ENCODE data around the gene TMEM74B.

Gene TMEM74B

DNA sequence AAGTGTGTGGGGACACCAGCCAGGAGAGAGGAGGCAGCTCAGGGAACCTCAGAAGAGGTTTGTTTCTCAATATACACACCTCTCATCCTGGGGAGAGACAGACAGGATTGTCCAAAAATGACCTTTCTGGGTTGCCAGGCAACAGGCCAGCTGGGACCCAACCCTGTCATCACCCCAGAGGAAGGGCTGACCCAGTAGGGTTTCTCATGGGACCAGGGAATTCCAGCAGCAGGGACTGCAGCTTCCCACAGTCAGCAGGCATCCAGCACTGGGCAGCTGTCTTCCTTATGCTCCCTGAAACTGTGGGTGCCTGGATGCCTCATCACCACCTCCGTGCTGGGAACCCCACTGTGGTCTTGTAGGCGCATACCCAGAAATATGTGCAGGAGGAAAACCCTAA, 19.8 kb upstream of the TMEM74B start:
- no peak for DNase-seq

DNA sequence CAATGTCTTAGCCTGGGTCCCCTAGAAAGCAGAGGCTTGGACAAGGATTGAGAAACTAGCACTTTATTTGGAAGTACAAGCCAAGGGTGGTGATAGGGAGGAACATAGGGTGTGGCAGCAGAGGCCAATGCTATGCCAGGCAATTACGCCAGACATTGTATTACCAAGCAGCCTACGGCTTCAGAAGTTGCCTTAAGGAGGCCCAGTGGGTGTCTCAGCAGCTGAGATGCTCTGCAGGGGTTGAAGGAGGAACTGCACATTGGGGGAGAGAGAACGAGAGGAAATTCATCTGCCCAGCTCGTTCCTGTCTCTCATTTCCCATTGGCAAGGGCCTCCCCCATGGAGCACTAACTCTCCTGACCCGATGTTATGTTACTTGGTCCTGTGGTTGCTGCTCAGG, 19.3 kb upstream of the TMEM74B start:
- no peak for DNase-seq

DNA sequence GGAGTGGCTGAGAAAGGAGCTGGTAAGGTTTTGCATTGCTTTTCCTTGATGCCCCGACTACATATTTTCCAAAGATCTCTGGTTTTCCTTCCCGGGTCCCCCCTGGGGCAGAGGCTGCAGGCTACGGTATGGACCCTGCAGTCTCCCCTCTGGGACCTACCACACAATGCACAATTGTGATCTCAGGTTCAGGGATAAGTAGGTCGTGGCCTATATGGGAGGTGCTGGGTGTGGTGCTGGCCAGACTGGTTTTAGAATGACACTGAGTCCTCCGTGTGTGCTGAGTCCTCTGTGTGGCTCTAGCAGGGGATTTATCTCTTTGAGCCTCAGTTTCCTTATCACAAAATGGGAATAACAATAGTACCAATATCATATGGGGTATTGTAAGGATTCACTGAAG, 18.8 kb upstream of the TMEM74B start:
- DNase-seq: no peak

DNA sequence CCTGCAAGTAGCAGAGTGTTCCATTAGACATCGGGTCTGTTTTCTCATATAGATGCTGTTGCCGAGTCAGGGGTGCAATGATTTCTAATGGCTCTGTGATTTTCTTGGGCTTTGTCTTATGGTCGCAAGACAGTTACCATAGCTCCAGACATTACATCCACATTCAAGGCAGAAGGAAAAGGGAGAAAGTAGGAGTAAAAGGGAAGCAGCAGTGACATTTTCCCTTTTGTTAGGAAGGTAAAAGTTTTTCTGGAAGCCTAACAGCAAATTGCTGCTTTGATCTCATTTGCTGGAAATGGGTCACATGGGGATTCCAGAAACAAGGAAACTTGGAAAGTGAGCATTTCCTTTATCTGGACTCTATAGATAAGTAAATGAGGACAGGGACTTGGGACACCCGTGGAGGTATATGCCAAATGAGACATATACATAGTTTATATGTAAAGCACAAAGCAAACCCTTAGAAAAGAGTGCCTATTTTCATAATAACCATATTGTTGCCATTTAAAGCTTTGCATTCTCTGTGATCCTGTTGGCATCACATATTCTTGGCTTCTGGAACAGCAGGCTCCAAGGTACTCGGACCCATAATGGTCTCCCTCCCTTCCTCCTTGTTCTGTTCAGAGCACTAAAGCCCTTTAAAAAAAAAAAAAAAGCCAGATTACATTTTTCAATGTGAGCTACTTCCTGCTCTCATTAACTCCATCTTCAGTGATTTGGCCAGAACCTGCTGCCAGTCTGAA, 18.2 kb upstream of the TMEM74B start, which contains the start of gene C20orf202:
C20orf202 (plus strand) TSS at position 693 of the 743 bp plus-strand sequence. CDS start 132 bp downstream, outside the sequence.
- no peak for DNase-seq

DNA sequence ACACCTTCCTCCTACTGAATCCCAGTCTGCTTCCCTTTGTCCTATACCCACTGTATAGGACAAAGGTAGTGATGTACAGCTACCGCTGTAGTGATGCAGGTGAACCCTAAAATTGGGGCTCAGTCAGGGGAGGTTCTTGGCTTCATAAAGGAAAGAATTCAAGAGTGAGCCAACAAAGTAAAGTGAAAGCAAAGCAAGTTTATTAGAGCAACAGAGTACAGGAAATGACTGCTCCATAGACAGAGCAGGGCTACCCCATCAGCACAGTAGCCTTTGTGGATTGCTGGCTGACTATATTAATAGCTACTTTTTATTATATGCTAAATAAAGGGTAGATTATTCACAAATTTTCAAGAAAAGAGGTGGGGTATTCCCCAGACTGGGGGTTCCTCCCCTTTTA, 15.2 kb upstream of the TMEM74B start:
- DNase-seq: no peak

DNA sequence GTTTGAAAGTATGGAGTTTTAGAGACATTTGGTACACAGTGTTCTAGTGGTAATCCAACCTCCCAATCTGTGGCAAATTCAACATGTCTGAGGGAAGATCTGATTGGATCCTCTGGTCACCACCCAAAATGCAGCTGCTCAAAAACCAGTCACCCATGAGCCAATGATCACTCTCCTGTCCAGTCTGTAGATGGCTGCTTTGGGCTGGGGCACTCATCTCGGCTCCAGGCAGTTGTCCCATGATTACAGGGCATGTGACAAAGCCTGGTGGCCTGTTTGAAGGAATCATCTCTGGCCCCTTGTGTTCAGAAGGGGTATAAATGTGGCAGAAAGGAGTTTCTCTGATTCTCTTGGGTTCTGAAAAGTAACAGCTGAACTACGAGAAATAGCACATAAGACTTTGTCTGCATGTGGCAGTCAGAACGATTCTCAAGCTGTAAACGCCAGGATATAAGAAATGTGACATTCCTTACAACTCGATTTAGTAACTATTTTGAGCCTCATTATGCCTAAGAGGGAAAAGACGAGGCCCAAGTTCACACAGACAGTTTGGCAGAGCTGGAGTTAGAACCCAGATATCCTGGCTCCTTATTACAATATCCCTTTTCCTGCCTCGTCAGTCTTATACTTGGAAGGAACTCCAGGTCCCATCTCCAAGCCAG, 14.6 kb upstream of the TMEM74B start:
- DNase-seq: no peak

DNA sequence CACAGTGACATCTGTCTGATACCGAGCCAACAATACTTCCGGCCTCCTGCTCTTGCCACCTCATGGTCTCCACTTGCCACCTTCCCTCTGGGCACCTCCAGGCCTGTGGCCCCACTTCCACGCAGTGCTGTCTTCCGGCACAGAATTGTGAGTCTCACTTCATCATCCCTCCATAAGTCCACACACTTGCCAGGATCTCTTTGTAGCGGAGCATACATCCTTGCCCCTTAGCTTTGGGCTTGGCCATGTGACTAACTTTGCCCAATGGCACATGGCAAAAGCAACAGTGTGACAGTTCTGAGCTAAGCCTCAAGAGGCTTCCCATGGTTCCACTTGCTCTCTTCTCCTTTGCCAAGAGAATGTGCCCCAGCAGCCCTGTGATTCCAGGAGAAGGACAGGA, 14.0 kb upstream of the TMEM74B start:
- DNase-seq: no peak

DNA sequence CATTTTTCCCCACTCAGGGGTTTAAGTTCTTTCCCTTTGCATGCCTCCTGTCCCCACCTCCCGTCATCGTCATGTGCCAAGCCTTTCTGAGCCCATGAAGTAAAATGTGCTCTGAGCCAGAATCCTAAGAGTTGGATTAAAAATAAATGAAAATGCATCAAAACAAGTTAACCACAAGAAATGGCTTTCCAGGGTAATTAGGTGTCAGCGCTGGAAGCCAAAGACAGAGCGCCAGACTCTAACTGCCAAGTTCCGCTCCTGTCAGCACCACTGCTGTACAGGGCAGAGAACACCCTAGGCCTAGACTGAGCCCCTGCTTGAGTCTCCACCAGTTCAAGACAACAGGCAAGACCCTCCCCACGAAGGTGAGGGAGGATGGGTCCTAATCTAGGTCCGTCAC, 13.0 kb upstream of the TMEM74B start:
- DNase-seq: no peak

DNA sequence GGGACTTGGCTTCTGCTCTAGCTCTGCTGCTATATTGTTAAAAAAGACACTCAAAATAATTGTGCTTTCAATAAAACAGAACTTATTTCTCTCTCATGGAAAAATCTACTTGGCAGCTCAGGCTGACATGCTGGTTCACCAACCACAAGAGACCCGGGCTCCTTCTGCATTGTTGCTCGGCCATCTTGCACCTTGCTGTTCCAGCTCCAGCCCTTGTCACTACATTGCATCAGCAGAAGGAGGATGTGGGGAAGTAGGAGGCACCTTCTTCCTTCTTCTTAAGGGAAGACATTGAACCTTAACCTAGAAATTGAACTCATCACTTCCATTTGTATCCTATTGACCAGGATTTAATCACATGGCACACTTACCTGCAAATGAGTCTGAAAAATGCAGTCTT, 11.9 kb upstream of the TMEM74B start:
- DNase-seq: no peak

DNA sequence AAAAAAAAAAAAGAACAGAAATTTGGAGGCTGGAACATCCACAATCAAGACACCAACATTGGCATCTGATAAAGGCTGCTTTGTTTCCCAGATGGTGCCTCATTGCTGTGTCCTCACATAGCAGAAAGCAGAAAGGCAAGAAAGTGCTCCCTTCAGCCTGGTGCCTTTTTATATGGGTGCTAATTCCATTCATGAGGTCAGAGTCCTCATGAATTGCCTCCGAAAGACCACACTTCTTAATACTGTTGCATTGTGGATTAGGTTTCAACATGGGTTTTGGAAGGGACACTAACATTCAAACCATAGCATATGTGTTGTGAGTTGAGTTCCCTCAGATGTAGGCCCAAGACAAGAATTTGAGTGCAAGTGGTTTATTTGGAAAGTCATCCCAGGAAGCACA, 10.4 kb upstream of the TMEM74B start:
- DNase-seq: no peak

DNA sequence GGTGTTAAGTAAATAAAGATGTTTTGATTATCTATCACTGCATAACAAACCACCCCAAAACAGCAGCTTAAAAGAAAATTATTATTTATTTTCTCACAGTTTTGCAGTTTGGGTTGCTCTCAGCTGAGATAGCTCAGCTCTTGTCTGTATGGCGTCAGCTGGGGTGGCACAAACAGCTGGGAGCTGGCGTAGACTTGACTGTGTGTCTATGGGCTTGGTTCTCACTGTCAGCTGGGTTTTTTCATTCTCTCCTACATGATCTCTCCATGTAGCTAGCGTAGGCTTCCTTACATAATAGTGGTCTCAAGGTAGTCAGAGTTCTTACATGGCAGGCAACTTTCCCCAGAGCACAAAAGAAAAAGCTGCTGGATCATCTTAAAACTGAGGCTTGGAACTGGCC, 6.5 kb upstream of the TMEM74B start:
- no peak for DNase-seq

DNA sequence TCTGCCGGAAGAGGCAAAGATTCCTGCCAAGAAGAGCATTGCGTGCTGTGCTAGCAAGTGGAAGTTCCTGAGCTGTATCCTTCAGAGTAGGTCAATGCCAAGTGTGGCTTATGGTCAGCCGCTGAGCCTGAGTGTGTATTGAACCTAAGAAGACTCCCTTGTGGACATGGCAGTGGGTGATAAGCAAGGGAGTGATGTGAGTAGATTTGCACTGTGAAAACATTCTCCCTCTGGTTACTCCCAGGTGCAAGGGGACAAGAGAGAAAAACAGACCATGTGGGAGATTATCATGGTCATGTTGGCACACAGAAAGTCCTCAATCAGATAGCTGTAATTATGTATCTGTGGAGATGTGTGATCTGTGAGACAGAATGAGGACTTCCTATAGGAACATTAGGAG, 6.1 kb upstream of the TMEM74B start:
- DNase-seq: no peak

DNA sequence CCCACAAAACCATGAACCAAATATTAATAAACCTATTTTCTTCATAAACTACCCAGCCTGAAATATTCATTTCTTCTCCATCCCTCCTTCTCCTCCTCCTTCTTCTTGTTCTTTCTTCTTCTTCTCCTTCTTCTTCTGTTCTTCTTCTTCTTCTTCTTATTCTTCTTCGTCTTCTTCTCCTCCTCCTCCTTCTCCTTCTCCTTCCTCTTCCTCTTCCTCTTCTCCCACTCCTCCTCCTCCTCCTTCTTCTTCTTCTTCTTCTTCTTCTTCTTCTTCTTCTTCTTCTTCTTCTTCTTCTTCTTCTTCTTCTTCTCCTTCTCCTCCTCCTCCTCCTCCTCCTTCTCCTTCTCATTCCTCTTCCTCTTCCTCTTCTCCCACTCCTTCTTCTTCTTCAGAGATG, 5.0 kb upstream of the TMEM74B start:
- no peak for DNase-seq

DNA sequence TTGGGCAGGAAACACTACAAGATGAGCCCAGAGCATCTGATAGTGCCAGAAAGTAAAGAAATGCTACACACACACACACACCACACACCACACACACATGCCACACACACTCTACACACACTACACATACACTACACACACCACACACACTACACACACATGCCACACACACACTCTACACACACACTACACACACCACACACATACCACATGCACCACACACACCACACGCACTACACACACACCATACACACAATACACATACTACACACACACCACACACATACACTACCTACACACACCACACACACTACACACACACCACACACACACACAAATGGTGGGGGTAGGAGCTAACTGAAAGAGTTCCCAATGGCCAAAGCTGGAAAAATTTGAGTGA, 3.6 kb upstream of the TMEM74B start:
- no peak for DNase-seq

DNA sequence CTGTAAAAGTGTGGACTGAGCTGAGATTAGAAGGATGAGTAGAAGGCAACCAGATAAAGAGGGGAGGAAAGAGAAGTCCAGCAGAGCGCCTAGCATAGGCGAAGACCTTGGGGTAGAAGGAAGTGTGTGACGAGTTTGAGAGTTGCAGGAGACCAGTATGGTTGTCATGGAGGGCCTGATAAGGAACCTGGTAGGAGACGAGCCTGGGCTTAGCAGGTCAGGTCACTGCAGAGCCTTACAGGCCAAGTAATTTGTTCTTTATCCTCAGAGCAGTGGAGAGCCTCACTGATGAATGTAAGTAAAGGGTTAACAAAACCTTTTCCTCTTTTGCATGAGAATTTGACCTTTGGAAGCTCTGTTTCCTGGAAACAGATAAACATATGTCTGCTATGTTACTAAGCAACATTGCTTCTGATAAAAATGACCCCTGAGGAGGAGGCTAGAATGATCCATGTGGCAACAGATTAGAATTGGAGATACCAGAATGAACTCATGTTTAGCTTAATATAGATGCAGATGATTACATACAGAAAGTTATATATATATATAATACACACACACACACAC, 2.9 kb upstream of the TMEM74B start:
- no peak for DNase-seq

DNA sequence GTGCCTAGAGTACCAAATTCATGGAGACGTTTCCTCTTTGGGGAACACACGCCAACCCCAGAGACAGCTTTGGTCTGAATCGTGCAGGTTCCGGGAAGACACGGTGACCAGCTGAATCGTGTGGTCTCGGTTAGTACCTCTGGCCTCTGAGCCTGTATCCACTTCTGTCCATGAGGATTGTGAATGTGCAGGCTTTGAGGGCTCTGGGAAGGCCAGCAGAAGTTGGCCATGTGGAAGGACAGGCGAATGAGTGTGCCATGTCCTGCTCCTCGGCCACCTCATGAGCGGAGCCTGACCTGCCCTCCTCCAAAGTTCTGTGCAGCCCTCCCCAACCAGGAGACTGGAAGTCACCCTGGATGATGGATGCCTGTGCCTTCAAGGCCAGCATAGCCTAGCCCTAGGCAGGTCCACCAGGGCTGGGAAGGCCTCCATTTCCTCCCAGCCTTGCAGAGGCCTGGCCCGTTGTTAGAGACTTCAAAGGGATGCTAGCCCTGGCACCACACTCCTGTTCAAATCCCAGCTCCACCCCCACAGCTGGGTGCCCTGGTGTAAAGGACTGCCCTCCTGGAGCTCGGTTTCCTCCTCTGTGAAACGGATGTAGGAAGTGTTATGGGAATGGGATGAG, 1.7 kb upstream of the TMEM74B start:
- DNase-seq: no peak

DNA sequence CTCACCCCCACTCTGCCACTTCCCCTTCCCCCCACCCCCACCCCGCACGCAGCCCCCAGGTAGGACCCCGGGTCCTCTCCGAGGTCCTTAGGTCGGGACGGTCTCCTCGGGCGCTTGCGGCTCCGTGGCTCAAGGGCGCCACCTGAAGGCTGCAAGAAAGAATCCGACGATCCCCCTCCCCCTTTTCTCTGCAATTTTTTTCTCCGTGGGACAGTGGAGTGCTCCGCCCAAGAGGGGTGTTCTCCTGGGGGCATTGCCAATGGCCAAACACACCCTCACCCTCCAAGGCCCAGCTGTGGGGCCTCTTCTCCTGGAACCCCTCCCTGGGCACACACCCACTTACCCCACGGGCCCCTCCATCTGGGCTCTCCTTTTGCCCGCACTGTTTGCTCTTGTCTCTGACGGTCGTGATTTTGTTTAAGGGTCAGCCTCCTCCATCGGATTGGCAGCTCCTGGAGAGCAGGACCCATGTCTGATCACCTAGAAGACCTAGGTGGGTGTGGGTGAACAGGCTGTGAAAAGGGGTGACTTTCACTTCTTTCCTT, 1.1 kb upstream of the TMEM74B start:
- DNase-seq: peak in 3 of 5 experiments; percentile 13 to 73 (median 24)

DNA sequence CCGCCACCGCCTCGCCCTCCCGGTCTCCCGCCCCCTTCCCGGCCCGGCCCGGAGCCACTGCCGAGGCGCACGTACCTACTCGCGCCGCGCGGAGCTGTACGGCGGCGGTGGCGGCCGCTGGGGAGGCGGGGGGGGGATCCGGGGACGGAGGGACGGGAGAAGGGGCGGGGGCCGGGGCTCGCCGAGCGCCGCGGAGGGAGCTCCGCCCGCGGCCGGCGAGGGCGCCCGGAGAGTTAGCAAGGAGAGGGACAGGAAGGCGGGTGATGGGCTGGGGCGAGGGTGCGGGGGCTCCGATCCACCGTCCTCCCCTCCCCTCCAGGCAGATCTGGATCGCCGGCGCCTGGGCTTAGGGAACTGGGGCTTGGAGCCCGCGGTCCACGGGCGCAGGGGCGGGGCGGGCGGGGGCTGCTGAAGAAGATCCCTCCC, 548 bp upstream of the TMEM74B start:
- peak in 1 of 5 experiments; percentile 15 for DNase-seq

DNA sequence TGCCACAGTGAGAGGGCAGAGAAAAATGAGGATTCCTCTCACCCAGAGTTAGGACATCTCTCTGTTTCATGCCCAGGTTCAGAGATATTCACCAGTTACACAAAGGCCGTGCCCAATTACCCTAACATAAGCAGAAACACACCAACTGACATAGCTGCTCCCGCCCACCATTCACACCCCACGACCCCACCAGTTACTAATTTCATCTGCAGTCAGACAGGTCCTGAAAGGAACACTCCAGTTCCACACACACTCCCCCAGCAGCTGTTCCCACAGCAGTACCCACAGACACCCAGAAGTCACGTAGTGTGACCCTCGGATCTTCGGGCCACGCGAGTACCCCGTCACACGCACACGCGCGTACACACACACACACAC, 532 bp downstream of the TMEM74B start:
- no peak for DNase-seq

DNA sequence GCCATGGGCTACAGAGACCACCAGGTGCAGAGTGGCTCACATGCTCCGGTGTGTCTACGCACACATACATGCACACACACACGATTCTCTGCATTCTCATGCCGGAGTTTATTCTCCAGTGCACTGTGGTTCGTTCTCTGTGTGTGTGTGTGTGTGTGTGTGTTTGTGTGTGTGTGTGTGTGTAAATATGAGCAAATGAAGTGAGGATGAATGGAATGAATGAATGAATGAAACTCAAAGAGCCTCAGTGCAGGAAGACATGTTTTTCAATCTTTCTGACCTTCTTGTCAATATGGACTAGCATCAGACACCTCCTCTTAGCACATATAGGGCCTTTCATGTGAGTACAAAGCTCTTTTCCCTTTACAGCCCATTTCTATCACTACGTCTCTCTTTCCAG, 1.6 kb downstream of the TMEM74B start:
- no peak for DNase-seq

DNA sequence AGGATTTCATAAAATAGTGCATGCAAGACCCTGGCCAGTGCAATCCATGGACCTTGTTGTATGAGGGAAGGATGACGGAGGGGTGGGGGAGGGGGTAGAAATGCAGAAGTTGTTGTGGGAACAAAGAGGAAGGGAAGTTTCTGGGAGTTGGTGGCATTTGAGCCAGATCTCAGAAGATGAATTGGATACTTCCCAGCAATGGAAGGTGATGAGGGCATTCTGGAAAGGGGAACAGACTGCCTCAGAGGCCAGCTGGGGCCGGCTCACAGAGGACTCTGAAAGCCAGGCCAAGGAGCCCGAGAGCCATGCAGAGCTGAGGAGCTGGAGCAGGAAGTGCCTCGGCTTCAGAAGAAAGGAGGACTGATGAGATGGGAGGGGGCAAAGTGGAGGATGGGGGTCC, 2.7 kb downstream of the TMEM74B start:
- DNase-seq: no peak

DNA sequence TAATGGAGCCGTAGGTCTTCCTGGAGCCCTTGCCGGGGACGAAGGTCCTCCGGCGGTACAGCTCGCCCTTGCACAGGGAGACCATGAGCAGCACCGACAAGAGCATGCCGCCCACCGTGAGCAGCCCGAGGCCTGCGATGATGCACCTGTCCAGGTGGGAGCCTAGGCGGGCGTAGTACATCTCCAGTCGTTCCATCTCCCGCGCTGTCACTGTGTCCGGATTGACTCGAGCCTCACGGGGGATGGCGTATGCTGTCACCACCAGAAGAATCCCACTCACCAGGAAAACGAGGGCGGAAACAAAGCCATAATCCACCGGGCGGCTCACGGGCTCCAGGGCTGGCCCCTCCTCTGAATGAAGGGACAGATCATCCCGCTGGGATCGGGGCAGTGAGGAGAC, 3.8 kb downstream of the TMEM74B start:
- no peak for DNase-seq

DNA sequence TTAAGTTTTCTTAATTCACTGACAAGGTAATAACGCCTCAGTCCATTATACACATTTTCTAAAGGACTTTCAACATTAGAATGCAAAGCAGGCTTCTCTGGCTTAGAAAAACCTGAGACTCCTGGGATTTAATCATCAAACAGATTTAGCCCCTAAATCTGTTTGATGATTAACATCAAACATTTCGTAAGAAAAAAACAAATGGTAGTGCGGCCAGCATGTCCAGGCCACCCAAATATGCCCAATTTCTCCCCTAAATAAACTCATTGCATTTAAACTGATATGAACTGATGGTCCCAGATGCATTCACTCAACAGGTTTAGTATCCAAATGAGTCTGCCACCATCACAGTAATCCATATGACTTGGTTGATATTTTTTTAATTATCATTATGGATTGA, 6.2 kb downstream of the TMEM74B start:
- DNase-seq: no peak

DNA sequence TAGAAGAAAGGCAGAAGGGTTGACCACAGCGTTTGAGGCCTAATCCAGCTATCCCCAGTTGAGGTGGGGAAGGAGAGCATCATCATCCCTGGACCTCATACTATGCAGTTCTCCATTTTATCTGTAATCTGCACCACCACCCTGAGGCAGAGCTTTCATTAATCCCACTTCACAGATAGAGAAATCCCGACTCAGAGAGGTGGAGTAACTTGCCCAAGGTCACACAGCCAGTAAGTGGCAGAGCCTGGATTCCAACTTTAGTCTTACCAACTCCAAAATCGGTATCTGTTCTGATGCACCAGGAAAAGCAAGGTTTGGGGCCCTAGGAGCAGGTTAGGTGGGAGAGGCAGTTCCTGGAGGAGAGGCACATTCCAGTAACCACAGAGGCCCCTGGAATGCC, 6.7 kb downstream of the TMEM74B start:
- no peak for DNase-seq
